ENCODE measurements around the gene TNMD.
"Not testable (repeated sequence)": the region's sequence is repeated elsewhere in the genome, so short reads cannot be mapped to it uniquely, and the experiment has no call there.

TNMD gene

DNA sequence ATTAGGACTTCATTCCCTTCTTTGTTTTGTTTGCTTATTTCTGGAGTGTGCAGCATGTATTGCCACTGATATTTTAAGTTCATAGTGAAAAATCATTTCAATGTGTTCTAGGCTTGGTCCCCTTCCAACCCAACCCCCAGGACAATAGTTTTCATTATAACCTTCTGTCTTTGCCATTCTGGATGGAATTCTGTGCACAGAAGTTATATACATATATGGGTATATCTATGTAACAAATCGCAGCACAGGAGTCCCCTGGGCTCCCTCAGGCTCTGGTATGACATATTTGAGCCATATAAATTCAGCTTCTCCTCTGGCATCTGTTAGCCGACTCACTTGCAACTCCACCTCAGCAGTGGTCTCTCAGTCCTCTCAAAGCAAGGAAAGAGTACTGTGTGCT is at the start of gene TNMD:
TNMD (plus strand) TSS at position 326 of the 400 bp plus-strand sequence. CDS start 83 bp downstream, outside the sequence.
- TF ChIP-seq TCF4 (CRISPR knock-in tag; IDR thresholded peaks at IDR 0.05; ENCODE audit: borderline replicate concordance) (no peak), TOX (CRISPR knock-in tag; IDR thresholded peaks at IDR 0.05; ENCODE audit: borderline replicate concordance) (no peak), ZC3H10 (CRISPR knock-in tag; IDR thresholded peaks at IDR 0.05) (no peak), RARB (CRISPR knock-in tag; IDR thresholded peaks at IDR 0.05) (no peak), ESRRG (CRISPR knock-in tag; IDR thresholded peaks at IDR 0.05) (no peak), ZNF565 (CRISPR knock-in tag; conservative IDR thresholded peaks at IDR 0.05; ENCODE audit: low read depth) (no peak), ZFP3 (CRISPR knock-in tag; IDR thresholded peaks at IDR 0.05) (no peak), ZNF70 (CRISPR knock-in tag; IDR thresholded peaks at IDR 0.05) (no peak), ZNF8 (CRISPR knock-in tag; IDR thresholded peaks at IDR 0.05) (no peak), BACH2 (CRISPR knock-in tag; IDR thresholded peaks at IDR 0.05; ENCODE audit: borderline replicate concordance) (no peak), OSR1 (CRISPR knock-in tag; IDR thresholded peaks at IDR 0.05) (no peak), ARNTL (CRISPR knock-in tag; IDR thresholded peaks at IDR 0.05; ENCODE audit: borderline replicate concordance, low read depth) (no peak), ZFP30 (CRISPR knock-in tag; IDR thresholded peaks at IDR 0.05) (no peak), GLIS3 (CRISPR knock-in tag; IDR thresholded peaks at IDR 0.05) (no peak), CSDC2 (CRISPR knock-in tag; IDR thresholded peaks at IDR 0.05) (no peak)
- TF ChIP-seq, protein P1, sequence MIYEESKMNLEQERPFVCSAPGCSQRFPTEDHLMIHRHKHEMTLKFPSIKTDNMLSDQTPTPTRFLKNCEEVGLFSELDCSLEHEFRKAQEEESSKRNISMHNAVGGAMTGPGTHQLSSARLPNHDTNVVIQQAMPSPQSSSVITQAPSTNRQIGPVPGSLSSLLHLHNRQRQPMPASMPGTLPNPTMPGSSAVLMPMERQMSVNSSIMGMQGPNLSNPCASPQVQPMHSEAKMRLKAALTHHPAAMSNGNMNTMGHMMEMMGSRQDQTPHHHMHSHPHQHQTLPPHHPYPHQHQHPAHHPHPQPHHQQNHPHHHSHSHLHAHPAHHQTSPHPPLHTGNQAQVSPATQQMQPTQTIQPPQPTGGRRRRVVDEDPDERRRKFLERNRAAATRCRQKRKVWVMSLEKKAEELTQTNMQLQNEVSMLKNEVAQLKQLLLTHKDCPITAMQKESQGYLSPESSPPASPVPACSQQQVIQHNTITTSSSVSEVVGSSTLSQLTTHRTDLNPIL (CRISPR knock-in tag; IDR thresholded peaks at IDR 0.05; ENCODE audit: low read depth) = no peak
- TF ChIP-seq, protein P2, sequence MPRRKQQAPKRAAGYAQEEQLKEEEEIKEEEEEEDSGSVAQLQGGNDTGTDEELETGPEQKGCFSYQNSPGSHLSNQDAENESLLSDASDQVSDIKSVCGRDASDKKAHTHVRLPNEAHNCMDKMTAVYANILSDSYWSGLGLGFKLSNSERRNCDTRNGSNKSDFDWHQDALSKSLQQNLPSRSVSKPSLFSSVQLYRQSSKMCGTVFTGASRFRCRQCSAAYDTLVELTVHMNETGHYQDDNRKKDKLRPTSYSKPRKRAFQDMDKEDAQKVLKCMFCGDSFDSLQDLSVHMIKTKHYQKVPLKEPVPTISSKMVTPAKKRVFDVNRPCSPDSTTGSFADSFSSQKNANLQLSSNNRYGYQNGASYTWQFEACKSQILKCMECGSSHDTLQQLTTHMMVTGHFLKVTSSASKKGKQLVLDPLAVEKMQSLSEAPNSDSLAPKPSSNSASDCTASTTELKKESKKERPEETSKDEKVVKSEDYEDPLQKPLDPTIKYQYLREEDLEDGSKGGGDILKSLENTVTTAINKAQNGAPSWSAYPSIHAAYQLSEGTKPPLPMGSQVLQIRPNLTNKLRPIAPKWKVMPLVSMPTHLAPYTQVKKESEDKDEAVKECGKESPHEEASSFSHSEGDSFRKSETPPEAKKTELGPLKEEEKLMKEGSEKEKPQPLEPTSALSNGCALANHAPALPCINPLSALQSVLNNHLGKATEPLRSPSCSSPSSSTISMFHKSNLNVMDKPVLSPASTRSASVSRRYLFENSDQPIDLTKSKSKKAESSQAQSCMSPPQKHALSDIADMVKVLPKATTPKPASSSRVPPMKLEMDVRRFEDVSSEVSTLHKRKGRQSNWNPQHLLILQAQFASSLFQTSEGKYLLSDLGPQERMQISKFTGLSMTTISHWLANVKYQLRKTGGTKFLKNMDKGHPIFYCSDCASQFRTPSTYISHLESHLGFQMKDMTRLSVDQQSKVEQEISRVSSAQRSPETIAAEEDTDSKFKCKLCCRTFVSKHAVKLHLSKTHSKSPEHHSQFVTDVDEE (CRISPR knock-in tag; IDR thresholded peaks at IDR 0.05) = no peak
- TF ChIP-seq, protein P3, sequence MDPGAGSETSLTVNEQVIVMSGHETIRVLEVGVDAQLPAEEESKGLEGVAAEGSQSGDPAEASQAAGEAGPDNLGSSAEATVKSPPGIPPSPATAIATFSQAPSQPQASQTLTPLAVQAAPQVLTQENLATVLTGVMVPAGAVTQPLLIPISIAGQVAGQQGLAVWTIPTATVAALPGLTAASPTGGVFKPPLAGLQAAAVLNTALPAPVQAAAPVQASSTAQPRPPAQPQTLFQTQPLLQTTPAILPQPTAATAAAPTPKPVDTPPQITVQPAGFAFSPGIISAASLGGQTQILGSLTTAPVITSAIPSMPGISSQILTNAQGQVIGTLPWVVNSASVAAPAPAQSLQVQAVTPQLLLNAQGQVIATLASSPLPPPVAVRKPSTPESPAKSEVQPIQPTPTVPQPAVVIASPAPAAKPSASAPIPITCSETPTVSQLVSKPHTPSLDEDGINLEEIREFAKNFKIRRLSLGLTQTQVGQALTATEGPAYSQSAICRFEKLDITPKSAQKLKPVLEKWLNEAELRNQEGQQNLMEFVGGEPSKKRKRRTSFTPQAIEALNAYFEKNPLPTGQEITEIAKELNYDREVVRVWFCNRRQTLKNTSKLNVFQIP (CRISPR knock-in tag; IDR thresholded peaks at IDR 0.05; ENCODE audit: borderline replicate concordance, low read depth) = no peak
- TF ChIP-seq, protein P4, sequence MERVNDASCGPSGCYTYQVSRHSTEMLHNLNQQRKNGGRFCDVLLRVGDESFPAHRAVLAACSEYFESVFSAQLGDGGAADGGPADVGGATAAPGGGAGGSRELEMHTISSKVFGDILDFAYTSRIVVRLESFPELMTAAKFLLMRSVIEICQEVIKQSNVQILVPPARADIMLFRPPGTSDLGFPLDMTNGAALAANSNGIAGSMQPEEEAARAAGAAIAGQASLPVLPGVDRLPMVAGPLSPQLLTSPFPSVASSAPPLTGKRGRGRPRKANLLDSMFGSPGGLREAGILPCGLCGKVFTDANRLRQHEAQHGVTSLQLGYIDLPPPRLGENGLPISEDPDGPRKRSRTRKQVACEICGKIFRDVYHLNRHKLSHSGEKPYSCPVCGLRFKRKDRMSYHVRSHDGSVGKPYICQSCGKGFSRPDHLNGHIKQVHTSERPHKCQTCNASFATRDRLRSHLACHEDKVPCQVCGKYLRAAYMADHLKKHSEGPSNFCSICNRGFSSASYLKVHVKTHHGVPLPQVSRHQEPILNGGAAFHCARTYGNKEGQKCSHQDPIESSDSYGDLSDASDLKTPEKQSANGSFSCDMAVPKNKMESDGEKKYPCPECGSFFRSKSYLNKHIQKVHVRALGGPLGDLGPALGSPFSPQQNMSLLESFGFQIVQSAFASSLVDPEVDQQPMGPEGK (CRISPR knock-in tag; IDR thresholded peaks at IDR 0.05; ENCODE audit: borderline replicate concordance) = no peak
- no peak for ATAC-seq

DNA sequence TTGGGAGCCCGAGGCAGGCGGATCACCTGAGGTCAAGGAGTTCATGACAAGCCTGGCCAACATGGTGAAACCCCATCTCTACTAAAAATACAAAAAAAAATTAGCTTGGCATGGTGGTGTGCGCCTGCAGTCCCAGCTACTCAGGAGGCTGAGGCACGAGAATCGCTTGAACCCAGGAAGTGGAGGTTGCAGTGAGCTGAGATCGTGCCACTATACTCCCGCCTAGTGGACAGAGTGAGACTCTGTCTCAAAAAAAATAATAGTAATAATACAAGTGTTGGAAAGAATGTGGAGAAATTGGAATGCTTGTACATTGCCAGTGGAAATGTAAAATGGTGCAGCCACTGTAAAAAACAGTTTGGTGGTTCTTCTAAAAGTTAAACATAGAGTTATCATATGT is 19.2 kb upstream of the TNMD start:
- not testable (repeated sequence) for ATAC-seq

DNA sequence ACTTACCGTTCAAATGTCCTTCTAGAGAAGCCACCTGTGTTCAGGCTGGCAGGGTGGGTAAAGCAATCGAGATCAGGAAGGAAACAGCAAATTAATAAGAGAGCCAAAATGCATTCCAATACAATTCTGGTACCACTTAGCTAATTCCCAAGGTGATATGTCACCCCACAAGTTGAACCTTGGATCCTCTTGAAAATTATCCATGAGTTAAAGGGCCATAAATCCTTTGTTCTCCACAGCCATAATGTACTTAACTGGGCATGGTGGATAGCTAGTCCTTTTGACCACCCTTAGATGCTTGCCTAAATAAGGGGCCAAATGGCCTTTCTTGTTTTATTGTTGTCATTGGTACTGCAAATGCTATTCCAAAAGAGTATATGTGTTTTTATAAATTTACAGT is 2.0 kb downstream of the TNMD start:
- TF ChIP-seq, protein P1 (CRISPR knock-in tag; IDR thresholded peaks at IDR 0.05; ENCODE audit: low read depth) = no peak
- TF ChIP-seq ZFP30 (CRISPR knock-in tag; IDR thresholded peaks at IDR 0.05) (no peak), PPARA (CRISPR knock-in tag; IDR thresholded peaks at IDR 0.05; ENCODE audit: borderline replicate concordance) (no peak), TCF4 (CRISPR knock-in tag; IDR thresholded peaks at IDR 0.05; ENCODE audit: borderline replicate concordance) (no peak), TOX (CRISPR knock-in tag; IDR thresholded peaks at IDR 0.05; ENCODE audit: borderline replicate concordance) (no peak), BACH2 (CRISPR knock-in tag; IDR thresholded peaks at IDR 0.05; ENCODE audit: borderline replicate concordance) (no peak), ARNTL (CRISPR knock-in tag; IDR thresholded peaks at IDR 0.05; ENCODE audit: borderline replicate concordance, low read depth) (no peak), ZNF565 (CRISPR knock-in tag; conservative IDR thresholded peaks at IDR 0.05; ENCODE audit: low read depth) (no peak), ZC3H10 (CRISPR knock-in tag; IDR thresholded peaks at IDR 0.05) (no peak), ZNF8 (CRISPR knock-in tag; IDR thresholded peaks at IDR 0.05) (no peak), ISL1 (CRISPR knock-in tag; IDR thresholded peaks at IDR 0.05) (no peak), ZNF70 (CRISPR knock-in tag; IDR thresholded peaks at IDR 0.05) (no peak)
- TF ChIP-seq, protein P2 (CRISPR knock-in tag; IDR thresholded peaks at IDR 0.05) = no peak
- TF ChIP-seq, protein P5, sequence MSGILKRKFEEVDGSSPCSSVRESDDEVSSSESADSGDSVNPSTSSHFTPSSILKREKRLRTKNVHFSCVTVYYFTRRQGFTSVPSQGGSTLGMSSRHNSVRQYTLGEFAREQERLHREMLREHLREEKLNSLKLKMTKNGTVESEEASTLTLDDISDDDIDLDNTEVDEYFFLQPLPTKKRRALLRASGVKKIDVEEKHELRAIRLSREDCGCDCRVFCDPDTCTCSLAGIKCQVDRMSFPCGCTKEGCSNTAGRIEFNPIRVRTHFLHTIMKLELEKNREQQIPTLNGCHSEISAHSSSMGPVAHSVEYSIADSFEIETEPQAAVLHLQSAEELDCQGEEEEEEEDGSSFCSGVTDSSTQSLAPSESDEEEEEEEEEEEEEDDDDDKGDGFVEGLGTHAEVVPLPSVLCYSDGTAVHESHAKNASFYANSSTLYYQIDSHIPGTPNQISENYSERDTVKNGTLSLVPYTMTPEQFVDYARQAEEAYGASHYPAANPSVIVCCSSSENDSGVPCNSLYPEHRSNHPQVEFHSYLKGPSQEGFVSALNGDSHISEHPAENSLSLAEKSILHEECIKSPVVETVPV (CRISPR knock-in tag; IDR thresholded peaks at IDR 0.05) = no peak
- ATAC-seq = no peak
